ENCODE measurements around the gene CDH7.

Gene CDH7

GRCh38 chr18:65815506-65815905 is 64.7 kb downstream of the CDH7 start:
- no peak overlapping the region for H3K4me3 ChIP-seq

GRCh38 chr18:65817178-65817577 is 66.4 kb downstream of the CDH7 start:
- no peaks in the 10 kb centered on the region for H3K36me3 ChIP-seq
- no peaks in the 10 kb centered on the region for H3K27me3 ChIP-seq
- no peak overlapping the region for H3K27ac ChIP-seq
- H3K4me1 ChIP-seq: no peaks in the 10 kb centered on the region
- no peak for TF ChIP-seq Cebpa-rat (IDR thresholded peaks at IDR 0.05)
- H3K4me2 ChIP-seq: no peak overlapping the region
- H3K4me3 ChIP-seq: no peak overlapping the region
- no peak overlapping the region for H3K9ac ChIP-seq
- H3K9me3 ChIP-seq: no peaks in the 10 kb centered on the region
- no peaks in the 10 kb centered on the region for H4K20me1 ChIP-seq

More at GRCh38 chr18:65815506-65815905, 64.7 kb downstream of the CDH7 start:
- no peaks in the 10 kb centered on the region for H3K9me3 ChIP-seq
- no peak overlapping the region for H3K27ac ChIP-seq
- H3K27me3 ChIP-seq: no peaks in the 10 kb centered on the region
- no peaks in the 10 kb centered on the region for H3K4me1 ChIP-seq
- H4K20me1 ChIP-seq: no peaks in the 10 kb centered on the region
- TF ChIP-seq Cebpa-rat (IDR thresholded peaks at IDR 0.05): no peak
- no peak overlapping the region for H3K4me2 ChIP-seq
- no peaks in the 10 kb centered on the region for H3K36me3 ChIP-seq
- H3K9ac ChIP-seq: no peak overlapping the region

DNA sequence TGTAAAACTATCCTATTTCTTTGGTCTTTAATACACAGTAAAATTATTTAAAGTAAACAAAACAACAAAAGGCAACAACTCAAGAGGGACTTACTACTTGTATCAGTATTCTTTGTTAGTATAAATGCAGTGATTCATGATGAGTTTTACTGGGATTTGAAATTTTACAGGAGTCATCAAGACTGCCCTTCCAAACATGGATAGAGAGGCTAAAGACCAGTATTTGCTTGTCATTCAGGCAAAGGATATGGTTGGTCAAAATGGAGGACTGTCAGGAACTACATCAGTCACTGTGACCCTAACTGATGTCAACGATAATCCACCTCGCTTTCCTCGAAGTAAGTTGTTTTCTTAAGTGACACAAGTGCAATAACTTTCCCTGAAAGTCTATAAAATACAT is 71.1 kb downstream of the CDH7 start:
- no peak for TF ChIP-seq Cebpa-rat (IDR thresholded peaks at IDR 0.05)
- Histone ChIP-seq H3K27ac (no peak overlapping the region), H3K9me3 (no peaks in the 10 kb centered on the region), H3K9ac (no peak overlapping the region), H4K20me1 (no peaks in the 10 kb centered on the region), H3K4me1 (no peaks in the 10 kb centered on the region), H3K27me3 (no peaks in the 10 kb centered on the region), H3K4me2 (no peak overlapping the region), H3K4me3 (no peak overlapping the region), H3K36me3 (no peaks in the 10 kb centered on the region)

DNA sequence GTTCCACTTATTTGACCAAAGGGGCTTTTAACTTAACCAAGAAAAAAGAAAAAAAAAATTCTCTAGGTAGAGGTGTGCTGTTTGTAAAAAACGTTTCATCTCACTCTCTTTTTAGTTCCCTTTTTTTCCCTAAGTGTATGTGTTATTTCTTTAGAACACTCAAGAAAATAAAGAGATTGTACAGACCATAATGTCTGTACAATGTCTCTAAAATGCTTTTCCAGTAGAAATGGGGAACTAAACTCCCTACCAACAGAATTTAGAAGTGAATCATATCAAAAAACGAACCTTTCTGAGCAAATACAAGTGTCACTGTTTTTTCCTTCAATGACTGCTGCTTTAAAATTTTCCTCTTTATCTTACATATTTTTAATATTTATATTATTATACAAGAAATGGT is 72.0 kb downstream of the CDH7 start:
- Histone ChIP-seq H4K20me1 (no peaks in the 10 kb centered on the region), H3K4me3 (no peak overlapping the region), H3K4me1 (no peaks in the 10 kb centered on the region), H3K27me3 (no peaks in the 10 kb centered on the region), H3K9ac (no peak overlapping the region), H3K36me3 (no peaks in the 10 kb centered on the region), H3K27ac (no peak overlapping the region), H3K4me2 (no peak overlapping the region), H3K9me3 (no peaks in the 10 kb centered on the region)
- no peak for TF ChIP-seq Cebpa-rat (IDR thresholded peaks at IDR 0.05)

DNA sequence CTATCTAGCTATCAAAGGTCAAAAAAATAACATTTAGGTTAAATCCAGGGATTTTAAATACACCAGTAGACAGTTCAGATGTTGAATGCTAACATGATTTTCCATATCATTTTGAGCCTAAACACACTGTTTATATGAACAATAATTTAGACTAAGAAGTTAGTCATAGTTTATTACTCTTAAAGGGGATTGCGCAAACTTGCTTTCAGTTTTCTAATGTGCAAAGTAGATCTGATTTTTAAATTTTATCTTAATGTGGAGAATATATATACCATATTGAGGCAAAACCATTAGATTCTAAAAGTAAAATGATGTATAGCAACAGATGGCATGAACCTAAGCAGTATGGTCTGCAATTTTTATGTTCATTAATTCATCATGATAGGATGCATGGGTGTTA is 76.6 kb downstream of the CDH7 start:
- Histone ChIP-seq H3K27ac (no peak overlapping the region), H3K4me3 (no peak overlapping the region), H3K4me2 (no peak overlapping the region), H3K27me3 (no peaks in the 10 kb centered on the region), H3K4me1 (no peaks in the 10 kb centered on the region), H3K9ac (no peak overlapping the region), H3K9me3 (no peaks in the 10 kb centered on the region), H4K20me1 (no peaks in the 10 kb centered on the region), H3K36me3 (no peaks in the 10 kb centered on the region)
- TF ChIP-seq Cebpa-rat (IDR thresholded peaks at IDR 0.05): no peak

DNA sequence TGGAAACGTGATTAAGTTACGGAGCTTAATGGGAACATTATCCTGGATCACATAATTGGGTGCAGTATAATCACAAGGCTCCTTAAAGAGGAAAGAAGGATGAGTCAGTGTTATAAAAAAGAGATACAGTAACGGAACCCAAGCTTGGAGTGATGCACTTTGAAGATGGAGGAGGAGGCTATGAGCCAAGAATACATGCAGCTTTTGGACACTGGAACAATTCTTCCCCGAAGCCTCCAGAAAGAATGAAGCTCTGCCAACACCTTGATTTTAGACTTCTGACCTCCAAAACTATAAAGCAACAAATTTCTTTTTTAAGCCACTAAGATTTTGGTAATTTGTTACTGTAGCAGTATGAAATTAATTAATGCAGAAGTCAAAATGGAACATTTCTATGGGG is 85.1 kb downstream of the CDH7 start:
- Histone ChIP-seq H3K4me1 (no peaks in the 10 kb centered on the region), H3K9ac (no peak overlapping the region), H3K27ac (no peak overlapping the region), H3K27me3 (no peaks in the 10 kb centered on the region), H3K4me3 (no peak overlapping the region), H3K4me2 (no peak overlapping the region), H4K20me1 (no peaks in the 10 kb centered on the region), H3K36me3 (no peaks in the 10 kb centered on the region), H3K9me3 (no peaks in the 10 kb centered on the region)
- TF ChIP-seq Cebpa-rat (IDR thresholded peaks at IDR 0.05): no peak

GRCh38 chr18:65846107-65846506 is 95.3 kb downstream of the CDH7 start:
- no peaks in the 10 kb centered on the region for H3K4me1 ChIP-seq

GRCh38 chr18:65852273-65852672 is 101.5 kb downstream of the CDH7 start:
- H3K4me1 ChIP-seq: no peaks in the 10 kb centered on the region
- no peak overlapping the region for H3K9ac ChIP-seq
- TF ChIP-seq Cebpa-rat (IDR thresholded peaks at IDR 0.05): no peak
- H3K4me2 ChIP-seq: no peak overlapping the region
- no peaks in the 10 kb centered on the region for H3K36me3 ChIP-seq
- H3K9me3 ChIP-seq: no peaks in the 10 kb centered on the region
- H3K4me3 ChIP-seq: no peak overlapping the region
- H4K20me1 ChIP-seq: no peaks in the 10 kb centered on the region
- H3K27me3 ChIP-seq: no peaks in the 10 kb centered on the region
- no peak overlapping the region for H3K27ac ChIP-seq

More at GRCh38 chr18:65846107-65846506, 95.3 kb downstream of the CDH7 start:
- H3K9me3 ChIP-seq: no peaks in the 10 kb centered on the region
- no peak overlapping the region for H3K9ac ChIP-seq
- TF ChIP-seq Cebpa-rat (IDR thresholded peaks at IDR 0.05): no peak
- no peaks in the 10 kb centered on the region for H4K20me1 ChIP-seq
- H3K36me3 ChIP-seq: no peaks in the 10 kb centered on the region
- no peaks in the 10 kb centered on the region for H3K27me3 ChIP-seq
- H3K27ac ChIP-seq: no peak overlapping the region
- H3K4me3 ChIP-seq: no peak overlapping the region
- H3K4me2 ChIP-seq: no peak overlapping the region

DNA sequence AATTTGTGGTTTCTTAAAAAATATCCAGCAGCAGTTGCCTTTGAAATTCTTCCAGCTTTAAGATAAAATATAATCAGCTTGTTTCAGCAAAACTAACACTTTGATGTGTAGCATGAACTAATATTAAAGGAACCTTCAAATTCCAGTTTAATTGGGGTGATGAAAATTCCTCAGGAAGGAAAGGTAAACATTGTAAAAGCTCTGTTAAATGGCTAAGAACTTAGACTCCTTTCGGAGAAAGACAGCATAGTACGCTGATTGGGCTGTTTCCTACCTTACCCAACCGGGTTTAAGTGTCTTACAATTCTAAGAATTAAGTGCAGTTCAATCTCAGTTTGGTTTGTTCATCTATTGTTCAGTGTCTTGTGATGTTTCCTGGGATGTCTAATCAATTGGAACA is 108.3 kb downstream of the CDH7 start:
- H3K4me3 ChIP-seq: no peak overlapping the region
- H4K20me1 ChIP-seq: no peaks in the 10 kb centered on the region
- no peak overlapping the region for H3K4me2 ChIP-seq
- H3K9me3 ChIP-seq: no peaks in the 10 kb centered on the region
- no peak overlapping the region for H3K27ac ChIP-seq
- H3K36me3 ChIP-seq: no peaks in the 10 kb centered on the region
- H3K9ac ChIP-seq: no peak overlapping the region
- no peaks in the 10 kb centered on the region for H3K4me1 ChIP-seq
- TF ChIP-seq Cebpa-rat (IDR thresholded peaks at IDR 0.05): no peak
- no peaks in the 10 kb centered on the region for H3K27me3 ChIP-seq

DNA sequence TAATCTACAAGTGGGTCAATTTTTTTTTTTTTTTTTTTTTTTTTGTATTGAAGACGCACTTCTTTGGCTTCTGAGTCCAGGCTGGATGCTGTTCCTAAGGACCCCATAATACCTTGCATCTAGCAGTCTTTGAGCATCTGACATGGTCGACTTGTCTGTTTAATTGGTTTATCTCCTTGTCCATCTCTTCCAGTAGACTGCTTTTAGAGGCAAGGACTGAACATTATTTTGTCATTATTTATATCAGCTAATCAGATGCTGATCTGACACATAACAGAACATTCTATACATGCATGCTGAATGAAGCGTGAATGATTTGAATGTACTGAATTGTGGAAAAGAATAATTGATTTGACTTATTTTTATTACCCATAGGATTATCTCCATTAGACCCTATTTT is 118.7 kb downstream of the CDH7 start:
- no peak overlapping the region for H3K27ac ChIP-seq
- no peak for TF ChIP-seq Cebpa-rat (IDR thresholded peaks at IDR 0.05)
- no peak overlapping the region for H3K4me3 ChIP-seq

GRCh38 chr18:65876310-65876709 is 125.5 kb downstream of the CDH7 start:
- Histone ChIP-seq H3K27ac (no peak overlapping the region), H3K36me3 (no peaks in the 10 kb centered on the region), H3K27me3 (no peaks in the 10 kb centered on the region), H3K4me2 (no peak overlapping the region), H3K4me1 (no peaks in the 10 kb centered on the region), H4K20me1 (no peaks in the 10 kb centered on the region), H3K4me3 (no peak overlapping the region), H3K9me3 (no peaks in the 10 kb centered on the region), H3K9ac (no peak overlapping the region)
- TF ChIP-seq Cebpa-rat (IDR thresholded peaks at IDR 0.05): no peak

More for the DNA sequence above, 118.7 kb downstream of the CDH7 start:
- Histone ChIP-seq H3K4me2 (no peak overlapping the region), H3K27me3 (no peaks in the 10 kb centered on the region), H4K20me1 (no peaks in the 10 kb centered on the region), H3K4me1 (no peaks in the 10 kb centered on the region), H3K9ac (no peak overlapping the region), H3K9me3 (no peaks in the 10 kb centered on the region), H3K36me3 (no peaks in the 10 kb centered on the region)

All from BLaER1 (cell line).